GM12872 (cell line): ENCODE measurements around the gene CAMK4.

Source experiments
- CTCF ChIP-seq: IDR thresholded peaks from 3 replicates; pipeline ENCODE4 v1.5.1; 2011; ENCODE audit warnings: low read depth, mild to moderate bottlenecking, low read length, moderate library complexity; ENCODE audit not compliant: insufficient read depth

CAMK4 gene

GRCh38 chr5:111200828-111201227 is 23.4 kb upstream of the CAMK4 start:
- TF ChIP-seq CTCF, result no peak

GRCh38 chr5:111201705-111202104 is 22.5 kb upstream of the CAMK4 start:
- TF ChIP-seq CTCF, result no peak

- no peak for TF ChIP-seq CTCF
These were observed 12.8 kb upstream of the CAMK4 start for GRCh38 chr5:111211341-111211740.

GRCh38 chr5:111214052-111214742 is 10.0 kb upstream of the CAMK4 start:
- TF ChIP-seq CTCF, result no peak

- no peak for TF ChIP-seq CTCF
These were observed 8.2 kb upstream of the CAMK4 start for GRCh38 chr5:111215971-111216370.

- no peak for TF ChIP-seq CTCF
These were observed 3.0 kb upstream of the CAMK4 start for GRCh38 chr5:111221139-111221538.

GRCh38 chr5:111223101-111223786 is 940 bp upstream of the CAMK4 start:
- TF ChIP-seq CTCF, result no peak
